NOMO-1 treated with dmso at 0.1 percent for 144 hours (cell line): Measurements from ENCODE around the gene SPIRE1.
"Not testable (repeated sequence)": the region's sequence is repeated elsewhere in the genome, so short reads cannot be mapped to it uniquely, and the experiment has no call there.

Experiments used
- DNase-seq: peaks from one replicate; lab custom pipeline; 2025; ENCODE audit not compliant: unreplicated experiment; lab: John Stamatoyannopoulos, UW

SPIRE1 gene

DNA sequence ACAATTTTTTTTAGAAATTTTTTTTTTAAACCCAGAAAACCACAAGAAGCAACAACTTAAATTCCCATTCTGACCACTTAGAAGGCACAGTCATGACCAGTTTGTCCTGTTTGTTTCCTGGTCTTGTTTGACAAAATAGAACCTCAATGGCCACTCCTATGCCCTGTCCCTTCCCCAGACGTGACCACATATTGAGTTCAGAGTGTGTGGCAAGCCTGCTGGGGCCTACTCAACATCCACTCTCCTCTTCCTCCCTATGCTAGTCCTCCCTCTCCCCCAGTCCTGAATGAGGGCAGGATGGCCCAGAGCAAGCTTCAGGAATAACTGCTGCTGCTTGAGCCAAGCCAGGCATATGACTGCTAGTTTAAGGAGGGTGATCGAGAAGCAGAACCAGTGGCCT is 160.6 kb downstream of the SPIRE1 start:
- no peak for DNase-seq

DNA sequence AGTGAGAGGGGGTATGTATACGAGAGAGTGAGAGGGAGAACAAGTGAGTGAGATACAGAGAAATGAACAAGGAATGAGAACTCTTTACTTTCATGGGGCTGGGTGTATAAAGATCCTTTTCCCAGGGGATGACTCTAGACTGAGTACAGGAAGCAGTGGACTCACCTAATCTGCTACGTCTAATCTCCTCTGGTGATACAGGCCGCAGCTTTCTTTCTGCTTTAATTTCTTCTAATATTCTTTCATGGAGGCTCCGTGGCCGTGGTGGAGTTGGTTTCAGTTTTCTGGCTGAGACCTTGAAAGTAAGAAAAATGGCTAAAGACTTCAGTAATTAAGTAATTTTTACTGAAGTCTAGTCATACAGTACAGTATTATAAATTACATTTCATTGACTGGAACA is 165.0 kb downstream of the SPIRE1 start:
- no peak for DNase-seq

GRCh38 chr18:12491611-12492435 is 166.1 kb downstream of the SPIRE1 start:
- DNase-seq = no peak

GRCh38 chr18:12485479-12486105 is 172.3 kb downstream of the SPIRE1 start:
- no peak for DNase-seq

DNA sequence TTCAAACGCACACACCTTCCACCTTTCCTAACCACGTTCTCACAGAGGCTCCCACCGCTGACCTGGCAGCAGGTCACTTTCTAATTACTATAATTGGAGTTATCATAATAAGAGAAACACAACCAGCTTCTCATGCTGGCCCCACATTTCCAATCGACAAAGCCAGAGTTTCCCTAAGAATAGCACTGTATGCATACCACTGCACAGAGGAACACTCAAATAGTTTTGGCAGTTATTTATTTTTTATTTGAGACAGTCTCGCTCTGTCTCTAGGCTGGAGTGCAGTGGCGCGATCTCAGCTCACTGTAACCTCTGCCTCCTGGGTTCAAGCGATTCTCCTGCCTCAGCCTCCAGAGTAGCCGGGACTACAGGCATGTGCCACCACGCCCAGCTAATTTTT is 176.0 kb downstream of the SPIRE1 start:
- DNase-seq = not testable (repeated sequence)

- no peak for DNase-seq
Observed at GRCh38 chr18:12479982-12480381, 177.9 kb downstream of the SPIRE1 start.

GRCh38 chr18:12479536-12479935 is 178.4 kb downstream of the SPIRE1 start:
- no peak for DNase-seq

GRCh38 chr18:12478269-12479047 is 179.4 kb downstream of the SPIRE1 start:
- DNase-seq = no peak

DNA sequence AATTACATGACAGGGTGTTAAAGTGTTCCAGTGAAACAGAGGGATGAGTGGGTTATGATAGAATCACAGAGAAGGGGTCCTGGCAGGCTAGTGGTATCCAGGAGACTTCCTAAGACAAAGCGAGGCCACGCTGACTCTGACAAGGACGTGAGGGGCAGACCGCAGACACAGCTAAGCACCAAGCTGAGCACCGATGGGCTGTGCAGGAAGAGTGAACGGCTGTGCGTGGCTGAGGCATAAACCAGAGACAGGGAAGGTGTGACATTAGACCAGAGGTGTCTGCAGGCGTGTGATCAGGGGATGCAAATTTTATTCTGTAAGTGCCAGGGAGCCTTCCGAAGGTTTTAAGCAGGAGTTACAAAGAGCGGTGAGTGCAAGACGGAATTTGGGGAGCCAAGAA is 180.3 kb downstream of the SPIRE1 start:
- no peak for DNase-seq

- DNase-seq = no peak
Observed at GRCh38 chr18:12476955-12477354, 181.0 kb downstream of the SPIRE1 start.

- no peak for DNase-seq
Observed at GRCh38 chr18:12474876-12475275, 183.0 kb downstream of the SPIRE1 start.

DNA sequence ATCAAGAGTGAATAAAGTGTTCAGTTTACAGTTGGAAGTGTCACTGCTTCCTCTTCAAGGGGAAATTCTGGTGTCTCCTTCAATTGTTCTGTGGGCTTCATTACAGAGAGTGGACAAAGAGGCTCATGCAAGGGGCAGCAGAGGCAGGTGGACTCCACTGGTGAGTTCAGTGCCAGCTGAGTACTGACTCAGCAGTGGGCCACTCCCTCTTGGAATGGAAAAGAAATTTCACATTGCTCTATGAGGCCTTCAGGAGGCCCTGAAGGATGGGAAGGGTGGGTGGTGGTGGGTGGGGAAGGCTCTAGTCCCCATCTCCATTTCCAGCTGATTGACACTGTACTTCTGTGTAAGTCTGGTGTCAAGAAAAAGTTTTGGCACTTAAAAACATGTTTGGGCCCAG is 183.8 kb downstream of the SPIRE1 start:
- no peak for DNase-seq

- no peak for DNase-seq
Observed at GRCh38 chr18:12470382-12471075, 187.4 kb downstream of the SPIRE1 start.

DNA sequence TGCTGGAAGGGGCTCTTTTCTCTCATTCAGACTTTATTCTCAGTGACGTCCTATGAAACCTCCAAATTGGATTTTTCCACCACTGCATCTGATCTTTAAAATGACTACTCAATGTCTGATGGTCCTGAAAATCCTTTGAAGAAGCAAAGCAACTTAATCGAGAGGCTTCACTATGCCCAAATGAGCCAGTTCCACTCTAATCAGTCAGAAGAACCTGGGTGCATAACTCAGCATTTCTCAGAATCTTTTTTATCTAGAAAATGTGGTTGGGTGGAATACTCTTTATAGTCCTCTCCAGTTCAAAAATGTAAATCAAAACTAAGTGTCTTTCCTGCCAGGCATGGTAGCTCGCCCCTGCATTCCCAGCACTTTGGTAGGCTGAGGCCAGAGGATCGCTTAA is 189.5 kb downstream of the SPIRE1 start:
- DNase-seq = no peak

- no peak for DNase-seq
Observed at GRCh38 chr18:12464731-12465130, 193.2 kb downstream of the SPIRE1 start.

DNA sequence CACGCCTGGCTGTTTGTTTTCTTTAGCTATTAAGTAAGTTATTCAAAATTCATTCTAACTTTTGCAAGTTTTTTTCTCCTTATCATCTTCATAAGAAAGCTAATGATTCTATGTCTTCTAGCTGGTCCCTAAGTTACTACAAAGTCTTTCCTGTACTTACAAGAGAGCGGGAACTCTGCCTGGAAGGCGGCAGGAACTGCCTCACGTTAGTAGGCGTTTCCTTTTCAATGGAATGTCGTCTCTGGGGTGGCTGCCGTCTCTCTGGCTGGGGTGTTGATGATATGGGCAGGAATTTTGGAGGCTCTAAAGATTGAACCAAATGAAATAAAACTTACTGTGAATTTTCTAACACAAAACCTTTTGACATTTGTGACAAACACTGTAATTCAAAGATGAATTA is 194.7 kb downstream of the SPIRE1 start:
- no peak for DNase-seq

DNA sequence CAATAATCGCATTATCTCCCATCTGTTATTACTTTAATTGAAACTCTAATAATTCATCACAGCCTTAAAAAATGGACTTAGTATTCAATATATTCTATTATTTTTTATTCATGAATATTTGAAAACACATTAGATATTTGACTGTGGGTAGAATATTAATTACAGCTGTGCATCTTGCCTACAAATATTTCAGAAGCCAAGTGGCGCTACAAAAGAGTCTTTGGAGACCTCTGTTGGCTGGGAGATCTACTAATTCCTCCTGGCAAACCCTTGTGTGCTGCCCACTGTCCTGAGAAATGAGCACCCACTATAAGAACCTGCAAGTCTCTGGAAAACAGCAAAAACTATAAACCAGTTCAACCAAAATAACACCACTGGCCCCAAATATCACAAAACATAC is 195.7 kb downstream of the SPIRE1 start:
- no peak for DNase-seq

DNA sequence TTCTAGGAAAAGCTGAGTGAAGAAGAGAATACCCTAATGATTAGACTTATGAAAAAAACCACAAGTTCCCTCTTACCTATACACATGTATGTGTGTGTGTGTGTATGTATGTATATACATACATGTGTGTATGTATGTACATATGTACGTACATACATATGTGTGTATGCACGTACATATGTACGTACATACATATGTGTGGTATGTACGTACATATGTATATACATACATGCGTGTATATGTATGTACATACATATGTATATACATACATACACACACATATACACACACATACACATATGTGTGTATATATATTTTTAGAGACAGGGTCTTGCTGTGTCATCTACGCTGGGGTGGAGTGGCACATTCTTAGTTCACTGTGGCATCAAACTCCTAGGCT is 196.6 kb downstream of the SPIRE1 start:
- DNase-seq = no peak

- DNase-seq = no peak
Observed at GRCh38 chr18:12460874-12461273, 197.0 kb downstream of the SPIRE1 start.

DNA sequence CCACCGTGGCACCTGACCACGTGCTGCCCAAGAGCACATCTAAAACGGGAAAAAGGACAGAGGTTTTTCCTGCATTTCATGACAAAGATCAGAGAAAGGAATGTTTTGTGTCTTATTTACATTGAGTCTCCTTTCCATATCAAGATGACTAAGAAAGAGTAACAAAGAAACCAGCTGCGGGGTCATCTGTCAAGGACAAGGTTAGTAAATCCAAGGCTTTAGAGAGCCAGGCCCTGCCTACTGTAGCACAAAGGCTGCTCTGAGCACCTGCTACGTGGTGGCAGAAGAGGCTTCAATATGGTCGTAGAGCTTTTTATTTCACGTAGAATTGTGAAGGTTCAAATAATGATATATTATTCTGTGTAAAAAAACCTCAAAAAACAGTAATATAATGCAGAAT is 199.1 kb downstream of the SPIRE1 start:
- DNase-seq = no peak

GRCh38 chr18:12456441-12456840 is 201.5 kb downstream of the SPIRE1 start:
- DNase-seq = no peak
